Measurements from ENCODE around the gene CHST12. TPM values are rescaled to one million over a fixed set of nuclear protein-coding genes. Genes with fewer than 3 reads are reported as not detected.
"Not testable (repeated sequence)": the region's sequence is repeated elsewhere in the genome, so short reads cannot be mapped to it uniquely, and the experiment has no call there.

CHST12 gene
- total RNA-seq, 1 donor from 2014 or later, result 27.3 TPM

GRCh38 chr7:2450198-2451107 lies 47.0 kb downstream of the CHST12 start:
- Mint-ChIP-seq H3K27me3 (ENCODE audit: unreplicated experiment) (peaks cover 2% of the 10 kb centered on the region), H3K36me3 (ENCODE audit: unreplicated experiment) (no peaks in the 10 kb centered on the region), H3K4me3 (ENCODE audit: unreplicated experiment) (no peak overlapping the region), H3K27ac (ENCODE audit: unreplicated experiment) (no peak overlapping the region), H3K4me1 (ENCODE audit: low read depth, unreplicated experiment) (no peaks in the 10 kb centered on the region), H3K9me3 (ENCODE audit: unreplicated experiment) (peaks cover 1% of the 10 kb centered on the region)
- DNase-seq, result no peak
- no peak for TF ChIP-seq CTCF (IDR thresholded peaks at IDR 0.05; ENCODE audit: partially characterized antibody, unreplicated experiment)

- no peaks in the 10 kb centered on the region for H3K4me1 Mint-ChIP-seq (ENCODE audit: low read depth, unreplicated experiment)
- H3K27me3 Mint-ChIP-seq (ENCODE audit: unreplicated experiment), result peaks cover 2% of the 10 kb centered on the region
- H3K36me3 Mint-ChIP-seq (ENCODE audit: unreplicated experiment), result no peaks in the 10 kb centered on the region
- H3K9me3 Mint-ChIP-seq (ENCODE audit: unreplicated experiment), result peaks cover 1% of the 10 kb centered on the region
- H3K4me3 Mint-ChIP-seq (ENCODE audit: unreplicated experiment), result no peak overlapping the region
- DNase-seq, result peak; percentile 94
- H3K27ac Mint-ChIP-seq (ENCODE audit: unreplicated experiment), result no peak overlapping the region
- TF ChIP-seq CTCF (IDR thresholded peaks at IDR 0.05; ENCODE audit: partially characterized antibody, unreplicated experiment), result peak; percentile 81
Measured at GRCh38 chr7:2451171-2452073, 48.0 kb downstream of the CHST12 start.

- no peak for DNase-seq
Measured at GRCh38 chr7:2452074-2452507, 48.7 kb downstream of the CHST12 start.

GRCh38 chr7:2452643-2453270 lies 49.3 kb downstream of the CHST12 start:
- H3K4me1 Mint-ChIP-seq (ENCODE audit: low read depth, unreplicated experiment), result no peaks in the 10 kb centered on the region
- no peak overlapping the region for H3K4me3 Mint-ChIP-seq (ENCODE audit: unreplicated experiment)
- H3K27me3 Mint-ChIP-seq (ENCODE audit: unreplicated experiment), result peaks cover 2% of the 10 kb centered on the region
- no peak for TF ChIP-seq CTCF (IDR thresholded peaks at IDR 0.05; ENCODE audit: partially characterized antibody, unreplicated experiment)
- H3K36me3 Mint-ChIP-seq (ENCODE audit: unreplicated experiment), result no peaks in the 10 kb centered on the region
- no peak overlapping the region for H3K27ac Mint-ChIP-seq (ENCODE audit: unreplicated experiment)
- no peak for DNase-seq
- H3K9me3 Mint-ChIP-seq (ENCODE audit: unreplicated experiment), result peaks cover 1% of the 10 kb centered on the region

More at GRCh38 chr7:2452074-2452507, 48.7 kb downstream of the CHST12 start:
- peaks cover 2% of the 10 kb centered on the region for H3K27me3 Mint-ChIP-seq (ENCODE audit: unreplicated experiment)
- H3K27ac Mint-ChIP-seq (ENCODE audit: unreplicated experiment), result no peak overlapping the region
- H3K4me1 Mint-ChIP-seq (ENCODE audit: low read depth, unreplicated experiment), result no peaks in the 10 kb centered on the region
- peaks cover 1% of the 10 kb centered on the region for H3K9me3 Mint-ChIP-seq (ENCODE audit: unreplicated experiment)
- no peaks in the 10 kb centered on the region for H3K36me3 Mint-ChIP-seq (ENCODE audit: unreplicated experiment)
- no peak for TF ChIP-seq CTCF (IDR thresholded peaks at IDR 0.05; ENCODE audit: partially characterized antibody, unreplicated experiment)
- H3K4me3 Mint-ChIP-seq (ENCODE audit: unreplicated experiment), result no peak overlapping the region

- not testable (repeated sequence) for H3K27me3 Mint-ChIP-seq (ENCODE audit: unreplicated experiment); H3K9me3 Mint-ChIP-seq (ENCODE audit: unreplicated experiment); H3K4me1 Mint-ChIP-seq (ENCODE audit: low read depth, unreplicated experiment); H3K4me3 Mint-ChIP-seq (ENCODE audit: unreplicated experiment); H3K36me3 Mint-ChIP-seq (ENCODE audit: unreplicated experiment); H3K27ac Mint-ChIP-seq (ENCODE audit: unreplicated experiment); DNase-seq
Measured at GRCh38 chr7:2453849-2454248, 50.4 kb downstream of the CHST12 start.

All from glutamatergic neuron (in vitro differentiated cells).